Mammary microvascular endothelial cell (primary cell): ENCODE results near the gene ZNF287. TPM values are rescaled to one million over a fixed set of nuclear protein-coding genes. Genes with fewer than 3 reads are reported as not detected.

Experiments used
- total RNA-seq: library from RNA; depleted of rRNA; stranded (reverse); fragments of >200 nt; gene quantifications from 2 replicates; pipeline ENCODE4 v1.2.3, GENCODE V29; 2015

ZNF287 gene
- total RNA-seq = 3.5 and 3.7 TPM in 2 replicates

GRCh38 chr17:16568541-16569357 is at the start of gene ZNF287:
Gene ZNF287 (minus strand): TSS chr17:16569204. CDS start chr17:16567731, 1,473 bp downstream.

Other genes with a start within 250 kb of the ZNF287 start
- 23.7 and 26.1 TPM in 2 replicates for gene CENPV, start 215.7 kb downstream of the ZNF287 start, total RNA-seq
- gene UBB, start 188.1 kb downstream of the ZNF287 start, total RNA-seq = 1,137 and 1,281 TPM in 2 replicates
- 46.4 and 51.5 TPM in 2 replicates for gene TRPV2, start 153.6 kb downstream of the ZNF287 start, total RNA-seq
- gene LRRC75A, start 77.0 kb downstream of the ZNF287 start, total RNA-seq = under 0.01 and 1.0 TPM in 2 replicates
- gene ZNF624, start 84.6 kb upstream of the ZNF287 start, total RNA-seq = 2.1 and 2.9 TPM in 2 replicates
- 0.15 and 1.2 TPM in 2 replicates for gene CCDC144A, start 121.0 kb upstream of the ZNF287 start, total RNA-seq